ENCODE results near the gene GP1BA.

GP1BA gene

DNA sequence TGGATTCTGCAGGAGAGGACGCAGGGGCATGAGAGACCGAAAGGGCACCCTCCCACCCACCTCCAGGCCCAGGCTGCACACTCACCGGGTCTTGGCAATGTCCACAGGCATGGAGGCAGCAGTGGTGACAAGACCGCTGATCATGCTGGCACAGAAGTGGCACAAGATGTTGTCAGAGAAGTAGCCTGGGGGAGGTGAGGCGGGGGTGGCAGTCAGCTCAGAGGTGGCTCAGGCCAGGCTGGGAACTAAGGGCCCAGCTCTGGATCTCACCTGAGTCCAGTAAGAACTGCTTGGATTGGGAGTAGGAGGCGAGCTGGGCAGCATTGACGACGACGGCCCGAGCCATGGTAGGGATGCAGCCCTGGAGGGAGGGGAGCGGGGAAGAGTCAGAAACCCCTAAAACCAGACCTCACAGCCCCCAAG lies 6.0 kb downstream of the GP1BA start:
- TF ChIP-seq, protein P1, sequence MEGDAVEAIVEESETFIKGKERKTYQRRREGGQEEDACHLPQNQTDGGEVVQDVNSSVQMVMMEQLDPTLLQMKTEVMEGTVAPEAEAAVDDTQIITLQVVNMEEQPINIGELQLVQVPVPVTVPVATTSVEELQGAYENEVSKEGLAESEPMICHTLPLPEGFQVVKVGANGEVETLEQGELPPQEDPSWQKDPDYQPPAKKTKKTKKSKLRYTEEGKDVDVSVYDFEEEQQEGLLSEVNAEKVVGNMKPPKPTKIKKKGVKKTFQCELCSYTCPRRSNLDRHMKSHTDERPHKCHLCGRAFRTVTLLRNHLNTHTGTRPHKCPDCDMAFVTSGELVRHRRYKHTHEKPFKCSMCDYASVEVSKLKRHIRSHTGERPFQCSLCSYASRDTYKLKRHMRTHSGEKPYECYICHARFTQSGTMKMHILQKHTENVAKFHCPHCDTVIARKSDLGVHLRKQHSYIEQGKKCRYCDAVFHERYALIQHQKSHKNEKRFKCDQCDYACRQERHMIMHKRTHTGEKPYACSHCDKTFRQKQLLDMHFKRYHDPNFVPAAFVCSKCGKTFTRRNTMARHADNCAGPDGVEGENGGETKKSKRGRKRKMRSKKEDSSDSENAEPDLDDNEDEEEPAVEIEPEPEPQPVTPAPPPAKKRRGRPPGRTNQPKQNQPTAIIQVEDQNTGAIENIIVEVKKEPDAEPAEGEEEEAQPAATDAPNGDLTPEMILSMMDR (IDR thresholded peaks at IDR 0.05): no peak

DNA sequence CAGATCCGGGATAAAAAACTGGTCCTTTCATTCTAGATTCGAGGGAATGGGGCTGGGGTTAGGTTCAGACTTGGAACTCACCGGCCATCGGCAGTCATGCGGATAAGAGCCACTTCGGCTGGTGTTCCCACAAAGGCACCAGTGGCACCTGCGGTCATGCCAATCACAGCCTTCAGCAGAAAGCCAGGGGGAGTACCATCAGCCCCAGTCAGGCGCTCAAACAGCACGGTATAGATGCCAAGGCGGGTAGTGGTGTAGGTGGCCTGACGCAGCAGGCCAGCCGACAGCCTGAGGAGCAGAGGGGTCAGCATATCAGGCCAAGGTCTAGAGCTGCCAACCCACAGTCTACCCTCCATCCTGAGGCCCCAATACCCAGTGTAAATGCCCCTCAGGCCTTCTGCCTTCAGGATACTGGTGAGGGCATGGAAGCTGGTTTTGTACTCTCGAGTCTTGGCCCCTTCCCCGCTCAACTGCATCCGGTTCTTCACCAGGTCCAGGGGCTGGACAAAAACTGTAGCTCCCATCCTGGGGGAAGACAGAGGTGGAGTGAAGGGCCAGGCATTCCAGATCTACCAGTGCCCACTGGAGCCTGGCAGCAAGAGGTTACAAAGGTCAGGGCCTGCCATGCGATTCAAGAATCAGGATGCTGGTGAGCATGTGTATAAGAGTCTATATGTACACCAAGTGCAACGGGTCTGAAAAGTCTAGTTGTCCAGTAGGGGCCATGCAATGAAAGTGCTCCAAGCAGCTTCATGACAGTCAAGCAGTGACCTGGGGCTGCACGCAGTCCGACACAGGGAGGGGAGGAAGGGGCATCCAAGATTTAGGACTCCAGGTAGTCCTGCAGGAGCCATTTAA lies 6.8 kb downstream of the GP1BA start:
- TF ChIP-seq, protein P1 (IDR thresholded peaks at IDR 0.05): no peak

DNA sequence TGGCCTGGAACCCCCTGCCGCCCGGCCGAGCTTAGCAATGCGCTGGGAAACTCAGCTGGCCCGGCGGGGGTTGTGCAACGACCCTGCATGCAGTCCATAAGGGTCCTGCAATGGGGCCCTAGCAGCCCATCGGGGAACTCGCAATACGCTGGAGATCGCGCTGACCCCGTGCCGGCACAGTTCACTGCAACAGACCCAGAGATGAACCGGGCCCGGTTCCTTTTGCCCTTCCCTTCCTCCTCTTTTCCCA lies 7.4 kb downstream of the GP1BA start:
- TF ChIP-seq, protein P1 (IDR thresholded peaks at IDR 0.05): no peak

DNA sequence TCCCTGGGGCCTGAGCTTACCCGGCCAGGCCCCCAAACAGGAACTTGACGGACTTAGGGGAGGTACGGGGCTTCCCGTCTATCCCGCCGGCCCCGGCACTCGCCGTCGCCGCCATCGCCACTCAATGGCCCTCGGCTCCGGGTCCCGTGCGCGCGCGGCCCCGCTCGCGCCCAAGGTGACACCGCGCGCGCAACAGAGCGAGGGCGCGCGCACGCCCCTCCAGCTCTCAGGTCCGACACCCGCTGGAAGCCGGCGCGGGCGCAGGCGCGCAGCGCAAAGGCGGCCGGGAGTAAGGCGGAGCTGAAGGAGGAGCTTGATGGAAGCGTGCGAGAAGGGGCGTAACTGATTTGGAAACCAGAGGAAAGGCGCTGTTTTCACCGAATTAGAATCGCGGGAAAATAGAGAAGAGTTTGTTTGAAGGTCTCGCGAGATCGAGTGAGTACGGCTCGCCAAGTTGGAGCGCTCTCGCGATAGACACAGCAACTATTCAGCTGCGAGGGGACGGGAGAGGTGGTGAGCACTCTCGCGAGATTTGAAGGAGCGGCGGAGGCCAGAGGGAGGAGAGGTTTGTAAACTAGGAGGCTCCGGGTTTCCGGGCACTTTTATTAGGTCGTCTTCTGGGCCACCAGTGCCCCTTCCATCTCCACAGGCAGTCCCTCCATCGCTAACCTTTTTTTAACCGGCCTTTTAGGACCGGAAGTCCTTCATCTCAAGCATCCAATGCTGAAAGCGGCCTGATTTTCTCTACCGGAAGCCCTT lies 7.9 kb downstream of the GP1BA start, which contains the start of the genes RNF167 and SLC25A11:
TSS of gene RNF167 (plus strand) at position 473 of the 759 bp plus-strand sequence. CDS start 642 bp downstream, outside the sequence.
TSS of gene SLC25A11 (minus strand) at position 251 of the 759 bp plus-strand sequence. CDS start at position 115, 136 bp downstream.
- TF ChIP-seq, protein P1 (IDR thresholded peaks at IDR 0.05): no peak

DNA sequence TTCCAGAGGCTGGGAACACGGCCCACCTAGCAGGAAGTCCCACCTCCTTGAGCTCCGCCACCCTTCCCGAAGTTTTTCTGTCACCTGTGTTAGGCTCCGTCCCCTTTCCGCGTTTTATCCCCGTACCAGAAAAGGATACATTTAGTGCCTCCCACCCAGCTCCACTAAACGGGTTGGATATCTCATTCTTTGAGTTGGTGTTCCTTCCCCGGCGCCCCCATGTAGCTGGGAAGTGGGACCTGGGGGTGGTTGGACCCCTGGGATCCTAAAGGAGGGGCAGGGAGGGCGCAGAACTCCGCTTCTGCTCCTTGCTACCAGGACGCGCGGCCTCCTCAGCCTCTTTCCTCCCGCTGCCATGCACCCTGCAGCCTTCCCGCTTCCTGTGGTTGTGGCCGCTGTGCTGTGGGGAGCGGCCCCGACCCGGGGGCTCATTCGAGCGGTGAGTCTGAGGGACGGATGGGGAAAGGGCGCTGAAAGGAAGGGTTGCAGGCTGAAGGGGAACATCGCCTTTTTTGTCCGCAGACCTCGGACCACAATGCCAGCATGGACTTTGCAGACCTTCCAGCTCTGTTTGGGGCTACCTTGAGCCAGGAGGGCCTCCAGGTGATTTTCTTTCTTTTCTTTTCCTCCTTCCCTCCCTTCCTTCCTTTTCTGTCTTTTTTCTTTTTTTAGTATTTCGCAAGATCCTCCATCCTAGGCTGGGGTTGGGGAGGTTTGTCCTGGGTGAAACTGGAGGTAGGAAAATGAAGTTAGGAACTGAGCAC lies 8.7 kb downstream of the GP1BA start:
- TF ChIP-seq, protein P1 (IDR thresholded peaks at IDR 0.05): no peak

DNA sequence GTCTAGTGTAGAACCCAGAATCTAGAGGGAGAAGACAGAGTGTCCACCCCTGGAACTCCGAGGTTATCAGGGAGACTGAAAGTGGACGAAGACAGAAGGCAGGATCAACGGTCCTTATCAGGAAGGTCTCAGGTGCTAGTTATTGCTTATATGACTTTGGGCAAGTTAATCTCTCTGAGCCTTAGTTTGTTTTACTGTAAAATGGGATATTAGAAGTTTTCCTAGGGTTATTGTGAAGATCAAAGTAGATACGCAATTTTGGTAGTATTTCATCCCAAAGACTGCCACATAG lies 9.2 kb downstream of the GP1BA start:
- TF ChIP-seq, protein P1 (IDR thresholded peaks at IDR 0.05): no peak

DNA sequence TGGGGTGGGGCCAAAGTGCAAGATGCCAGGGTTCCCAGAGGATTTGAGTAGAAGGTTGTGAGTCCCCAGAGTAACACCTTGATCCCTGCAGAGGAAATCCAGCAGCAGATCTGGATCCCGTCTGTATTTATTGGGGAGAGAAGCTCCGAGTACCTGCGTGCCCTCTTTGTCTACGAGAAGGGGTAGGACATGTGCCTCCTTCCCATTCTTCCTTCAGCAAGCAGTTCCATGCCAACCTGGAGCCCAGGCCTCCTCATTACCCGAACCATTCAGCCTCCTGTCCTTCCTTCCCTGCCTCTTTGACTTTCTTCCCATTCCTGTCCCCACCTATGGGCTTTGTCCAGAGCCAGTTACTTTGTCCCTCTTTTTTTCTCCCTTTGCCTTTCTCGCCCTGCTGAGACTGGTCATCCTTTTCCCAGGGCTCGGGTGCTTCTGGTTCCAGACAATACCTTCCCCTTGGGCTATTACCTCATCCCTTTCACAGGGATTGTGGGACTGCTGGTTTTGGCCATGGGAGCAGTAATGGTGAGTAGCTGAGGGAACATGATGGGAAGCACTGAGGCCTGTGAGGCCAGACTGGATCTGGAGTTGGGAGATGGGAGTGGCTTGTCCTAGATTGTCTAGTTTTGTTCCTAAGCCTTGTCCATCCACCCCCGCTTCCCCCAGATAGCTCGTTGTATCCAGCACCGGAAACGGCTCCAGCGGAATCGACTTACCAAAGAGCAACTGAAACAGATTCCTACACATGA lies 10.9 kb downstream of the GP1BA start:
- TF ChIP-seq, protein P1 (IDR thresholded peaks at IDR 0.05): no peak

Measured in LNCAP (cell line).